OCI-LY7 (cell line): ENCODE measurements around the gene DCAF15. TPM values are rescaled to one million over a fixed set of nuclear protein-coding genes. Genes with fewer than 3 reads are reported as not detected.

Experiments
- BruUV-seq: library from RNA; stranded (reverse); fragments of 400-500 nt; replicated peaks from 2 replicates; lab custom pipeline; 2021; lab: Mats Ljungman, UMichigan
- CTCF ChIA-PET: fragments of 300-600 bp; sonication (Branson Sonifier 250); formaldehyde crosslinking; loops from one replicate; lab custom pipeline; 2022; ENCODE audit warnings: antibody characterized with exemption; ENCODE audit not compliant: unreplicated experiment; lab: Charles Lee
- POLR2A ChIA-PET: fragments of 300-600 bp; sonication (Branson Sonifier 250); formaldehyde crosslinking; loops from one replicate; lab custom pipeline; 2022; ENCODE audit warnings: antibody characterized with exemption; lab: Charles Lee
- DNase-seq: peaks from one replicate; pipeline ENCODE4 v3.0.0-alpha.2; 2015; ENCODE audit warnings: low spot score
- H2AFZ ChIP-seq: fragments of 200-600 bp; sonication (generic), shearing (Covaris generic); 2 replicates; pipeline ENCODE4 v1.6.1; 2014; ENCODE audit warnings: mild to moderate bottlenecking, antibody characterized with exemption, low read length, moderate library complexity
- H3K27ac ChIP-seq: fragments of 200-600 bp; sonication (generic); 2 replicates; pipeline ENCODE4 v1.5.1; 2014; ENCODE audit warnings: mixed run types, low read depth, mild to moderate bottlenecking, moderate library complexity, low read length, inconsistent platforms; ENCODE audit not compliant: poor library complexity, severe bottlenecking
- H3K36me3 ChIP-seq: fragments of 200-600 bp; sonication (generic); 2 replicates; pipeline ENCODE4 v1.6.1; 2014; ENCODE audit warnings: mild to moderate bottlenecking, antibody characterized with exemption, low read length, moderate library complexity, mixed read lengths; ENCODE audit not compliant: insufficient read depth
- H3K4me1 ChIP-seq: fragments of 200-600 bp; sonication (generic); 2 replicates; pipeline ENCODE4 v1.5.1; 2014; ENCODE audit warnings: mild to moderate bottlenecking, low read length; ENCODE audit not compliant: insufficient read depth, poor library complexity, severe bottlenecking
- H3K4me2 ChIP-seq: fragments of 200-600 bp; sonication (generic); 2 replicates; pipeline ENCODE4 v1.6.1; 2014; ENCODE audit warnings: mild to moderate bottlenecking, low read length
- H3K4me3 ChIP-seq: fragments of 200-600 bp; sonication (generic); 2 replicates; pipeline ENCODE4 v1.5.1; 2014; ENCODE audit warnings: mild to moderate bottlenecking, low read depth, low read length; ENCODE audit not compliant: poor library complexity, severe bottlenecking
- H3K79me2 ChIP-seq: fragments of 200-600 bp; sonication (generic); 2 replicates; pipeline ENCODE4 v1.6.1; 2016; ENCODE audit warnings: low read depth, mild to moderate bottlenecking, low read length, moderate library complexity, mixed read lengths; ENCODE audit not compliant: insufficient read depth
- H3K9me2 ChIP-seq: fragments of 200-600 bp; sonication (generic); 2 replicates; pipeline ENCODE4 v1.6.1; 2016; ENCODE audit warnings: mild to moderate bottlenecking, low read length, mixed read lengths; ENCODE audit not compliant: insufficient read depth
- H3K9me3 ChIP-seq: fragments of 200-600 bp; sonication (generic); 2 replicates; pipeline ENCODE4 v1.6.1; 2014; ENCODE audit warnings: mild to moderate bottlenecking, mixed run types, low read length, mixed read lengths
- H4K20me1 ChIP-seq: fragments of 200-600 bp; sonication (generic); 2 replicates; pipeline ENCODE4 v1.6.1; 2014; ENCODE audit warnings: mild to moderate bottlenecking, antibody characterized with exemption, low read length, moderate library complexity, mixed read lengths; ENCODE audit not compliant: insufficient read depth
- CTCF ChIP-seq: fragments of 200-600 bp; sonication (generic); conservative IDR thresholded peaks from 2 replicates; pipeline ENCODE4 v1.5.1; 2014; ENCODE audit warnings: mild to moderate bottlenecking, antibody characterized with exemption, low read length, moderate library complexity, mixed read lengths
- EZH2phosphoT487 ChIP-seq: fragments of 200-600 bp; sonication (generic); IDR thresholded peaks from 2 replicates; pipeline ENCODE4 v1.6.1; 2018; ENCODE audit warnings: low read depth, borderline replicate concordance, mild to moderate bottlenecking, mixed run types, antibody characterized with exemption, low read length, moderate library complexity, mixed read lengths
- intact Hi-C: fragments of 100-400 bp; cut with micrococcal nuclease; formaldehyde crosslinking; loops from one replicate; pipeline ENCODE4 v1.10.0; 2022; ENCODE audit not compliant: unreplicated experiment
- total RNA-seq, 2 experiments: library from RNA; depleted of rRNA in 1 of 2; stranded (reverse); fragments of >200 nt in 1 of 2; shearing (Covaris generic) in 1 of 2; gene quantifications; 2 replicates each; pipeline ENCODE4 v1.2.3, GENCODE V29; 2014 to 2022

DCAF15 gene
- total RNA-seq, 2 experiments from 2014 or later, result 71.3 to 86.2 TPM

DNA sequence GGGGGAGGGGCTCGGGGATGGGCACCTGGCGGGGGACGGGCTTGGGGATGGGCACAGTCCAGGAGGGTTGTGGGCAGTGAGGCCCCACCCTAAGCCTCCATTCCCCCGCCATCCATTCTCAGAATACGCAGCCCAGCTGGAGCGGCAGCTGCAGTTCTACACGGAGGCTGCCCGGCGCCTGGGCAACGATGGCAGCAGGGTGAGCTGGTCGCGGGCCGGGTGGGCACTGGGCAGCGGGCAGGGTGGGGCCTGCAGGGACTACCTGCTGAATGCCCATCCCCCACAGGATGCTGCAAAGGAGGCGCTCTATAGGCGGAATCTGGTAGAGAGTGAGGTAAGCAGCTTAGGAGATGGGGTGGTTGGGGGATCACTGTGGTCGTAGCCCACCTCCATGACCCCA, 22.4 kb upstream of the DCAF15 start:
- Histone ChIP-seq H3K27ac (no peak overlapping the region), H3K4me2 (no peak overlapping the region), H3K36me3 (peaks cover 15% of the 10 kb centered on the region; the same call in 1 of the 2 replicates), H3K4me3 (no peak overlapping the region), H2AFZ (no peak overlapping the region), H4K20me1 (no peaks in the 10 kb centered on the region), H3K9me2 (no peaks in the 10 kb centered on the region), H3K9me3 (no peaks in the 10 kb centered on the region), H3K4me1 (no peaks in the 10 kb centered on the region), H3K79me2 (no peaks in the 10 kb centered on the region)
- ChIA-PET CTCF (no interaction called here), POLR2A (no interaction called here)
- no TSS peak for BruUV-seq
- intact Hi-C loops, result no loop called here
- no peak for DNase-seq
- TF ChIP-seq EZH2phosphoT487 (no peak), CTCF (no peak)

GRCh38 chr19:13930402-13930801, 21.9 kb upstream of the DCAF15 start:
- intact Hi-C loops, result no loop called here
- TF ChIP-seq EZH2phosphoT487 (no peak), CTCF (no peak)
- CTCF ChIA-PET, result no interaction called here

DNA sequence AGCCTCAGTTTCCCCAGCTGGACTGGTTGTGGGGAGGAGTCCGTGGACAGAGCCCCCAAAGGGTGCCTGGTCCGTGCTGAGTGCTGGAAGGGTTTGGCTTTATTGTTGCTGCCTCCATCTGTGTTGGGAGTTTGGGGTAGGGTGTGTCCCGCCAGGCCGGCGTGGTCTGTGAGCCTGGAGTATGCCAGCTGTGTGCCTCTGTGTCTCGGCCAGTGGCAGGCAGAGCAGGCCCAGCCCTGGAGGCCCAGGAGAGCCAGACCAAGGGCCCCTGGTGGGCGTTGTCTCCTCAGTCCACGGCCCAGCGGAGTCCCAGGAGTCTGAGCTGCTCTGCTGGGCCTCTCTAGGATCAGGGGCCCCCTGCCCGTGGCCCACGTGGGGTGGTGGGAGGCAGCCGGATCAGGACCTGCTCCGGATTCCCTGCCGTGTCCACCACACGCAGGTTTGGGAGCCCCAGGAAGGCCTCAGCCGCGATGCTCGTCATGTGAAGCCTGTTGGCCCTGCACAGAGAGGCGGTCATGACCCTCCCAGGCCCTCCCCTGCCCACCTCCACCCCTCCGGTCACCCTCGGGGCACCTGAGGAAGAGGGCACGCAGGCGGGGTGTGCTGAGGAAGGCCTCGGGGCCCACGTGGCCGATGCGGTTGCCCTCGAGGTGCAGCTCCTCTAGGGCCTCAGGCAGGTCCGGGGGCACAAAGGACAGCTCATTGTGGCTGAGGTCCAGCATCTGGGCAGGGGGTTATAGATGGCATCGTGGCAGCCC, 20.7 kb upstream of the DCAF15 start:
- Histone ChIP-seq H3K4me1 (no peaks in the 10 kb centered on the region), H2AFZ (no peak overlapping the region), H3K36me3 (peaks cover 14% of the 10 kb centered on the region; the same call in 1 of the 2 replicates), H3K4me3 (no peak overlapping the region), H3K9me2 (no peaks in the 10 kb centered on the region), H3K79me2 (no peaks in the 10 kb centered on the region), H4K20me1 (no peaks in the 10 kb centered on the region), H3K27ac (no peak overlapping the region), H3K9me3 (no peaks in the 10 kb centered on the region), H3K4me2 (no peak overlapping the region)
- BruUV-seq, result no TSS peak
- intact Hi-C loops, result no loop called here
- DNase-seq, result no peak
- ChIA-PET POLR2A (interaction anchor here (0.6 kb wide), 1 partner anchor 142 kb away, joined by 3 read pairs; no protein-coding TSS in a partner anchor), CTCF (no interaction called here)
- no peak for TF ChIP-seq CTCF
- TF ChIP-seq EZH2phosphoT487, result no peak

More at GRCh38 chr19:13930402-13930801, 21.9 kb upstream of the DCAF15 start:
- Histone ChIP-seq H3K4me3 (no peak overlapping the region), H3K27ac (no peak overlapping the region), H2AFZ (no peak overlapping the region), H3K4me1 (no peaks in the 10 kb centered on the region), H3K9me2 (no peaks in the 10 kb centered on the region), H3K79me2 (no peaks in the 10 kb centered on the region), H4K20me1 (no peaks in the 10 kb centered on the region), H3K36me3 (peaks cover 14% of the 10 kb centered on the region; the same call in 1 of the 2 replicates), H3K9me3 (no peaks in the 10 kb centered on the region), H3K4me2 (no peak overlapping the region)
- DNase-seq, result no peak
- no TSS peak for BruUV-seq
- POLR2A ChIA-PET, result no interaction called here
